Ovary (tissue), 9 donors: ENCODE data around the gene SBF2. TPM values are rescaled to one million over a fixed set of nuclear protein-coding genes. Genes with fewer than 3 reads are reported as not detected.
"Not testable (repeated sequence)": the region's sequence is repeated elsewhere in the genome, so short reads cannot be mapped to it uniquely, and the experiment has no call there.

Experiments used
- DNase-seq, 5 donors: peaks; one replicate each; pipeline ENCODE4 v3.0.0-alpha.2; 2019 to 2020
- H3K27ac ChIP-seq, 2 donors: fragments of 200-600 bp; one replicate each; pipeline versions ENCODE4 v1.5.1 to v1.8.0; 2019 to 2022
- H3K27me3 ChIP-seq: fragments of 200-600 bp; one replicate; pipeline ENCODE4 v1.8.0; 2022
- H3K36me3 ChIP-seq: fragments of 200-600 bp; sonication (generic); one replicate; pipeline ENCODE4 v1.5.1; 2019
- H3K4me1 ChIP-seq: one replicate; pipeline ENCODE4 v1.8.1; 2013; ENCODE audit warnings: mild to moderate bottlenecking, moderate library complexity; ENCODE audit not compliant: insufficient read depth
- H3K4me3 ChIP-seq: fragments of 200-600 bp; sonication (generic); one replicate; pipeline ENCODE4 v1.5.1; 2017
- H3K9me3 ChIP-seq, 2 donors: fragments of 200-600 bp in 1 of 2; sonication (generic) in 1 of 2; one replicate each; pipeline versions ENCODE4 v1.5.1 to v1.8.1; 2013 to 2019; ENCODE audit warnings: mild to moderate bottlenecking in 1 of 2, moderate library complexity in 1 of 2
- CTCF ChIP-seq, 3 donors: fragments of 450-650 bp in 2 of 3; fragments of 200-600 bp in 1 of 3; IDR thresholded peaks; one replicate each; pipeline versions ENCODE4 v1.5.1 to v1.8.0; 2016 to 2022; ENCODE audit warnings: antibody characterized with exemption in 3 of 3, mild to moderate bottlenecking in 1 of 3
- EP300 ChIP-seq: sonication (generic); formaldehyde crosslinking; IDR thresholded peaks from one replicate; pipeline ENCODE4 v1.6.1; 2017; ENCODE audit warnings: antibody characterized with exemption
- POLR2A ChIP-seq: fragments of 450-650 bp; IDR thresholded peaks from one replicate; pipeline ENCODE4 v1.6.1; 2017; ENCODE audit warnings: antibody characterized with exemption, mild to moderate bottlenecking, moderate library complexity
- WGBS, 3 donors: extraction: QIAGEN DNeasy Blood & Tissue Kit in 1 of 3; methylation state at CpG; one replicate each; pipeline versions ENCODE4 v1.1.5 to v1.1.7; 2013 to 2017; 5-methylcytosine and 5-hydroxymethylcytosine counted together
- intact Hi-C, 4 donors: fragments of 100-400 bp; cut with DNase I; formaldehyde crosslinking; loops; one replicate each; pipeline versions ENCODE4 v1.11.0 to v1.15.1; 2022 to 2023
- polyA plus RNA-seq, 2 donors: library from polyadenylated mRNA; stranded (reverse); fragments of 200-250 nt in 1 of 2; fragments of 350-450 nt in 1 of 2; fragmentation: Illumina TruSeq in 1 of 2; extraction: RNeasy Lipid Tissue Mini Kit (QIAGEN cat#74804) in 1 of 2; gene quantifications; one replicate each; pipeline ENCODE4 v1.2.3, GENCODE V29; 2013 to 2014
- total RNA-seq, 7 donors: library from RNA; depleted of rRNA in 2 of 7; stranded (reverse); fragments of >200 nt in 2 of 7; fragmentation: NEBNext Ultra II Directional in 3 of 7; extraction: Animal tissue kit (Norgen Biotek cat#: 25700) in 3 of 7; gene quantifications; one replicate each; pipeline versions ENCODE4 v1.1.0 to v1.2.4, GENCODE V29; 2016 to 2023
- donor health status: DM: no; HTN: no; CAD: no; lungs with moderate emphysema.
- donor health status: DM: no; HTN: no; CAD: no.
- donor health status: Bipolar disorder and iron deficiency.
- donor health status: DM: yes; HTN: yes; CAD: no.
- donor health status: DM: no; HTN: no; CAD: no.
- donor health status: DM: yes; HTN: yes; CAD: no.

The SBF2 gene
- total and polyA plus RNA-seq, 9 donors = 27.4 to 77.5 (median 50.8) TPM

- peaks cover 2% of the 10 kb centered on the region for H3K4me1 ChIP-seq
- H3K4me3 ChIP-seq = no peak overlapping the region
- H3K9me3 ChIP-seq = no peaks in the 10 kb centered on the region
- no peak for DNase-seq
- H3K36me3 ChIP-seq = no peaks in the 10 kb centered on the region
- H3K27me3 ChIP-seq = no peaks in the 10 kb centered on the region
- no peak overlapping the region for H3K27ac ChIP-seq
- intact Hi-C loops = no loop called here
- WGBS, 3 donors = 8 to 41% (median 12%) methylated on average over 3 of the region's 3 CpGs
- TF ChIP-seq EP300 (no peak), CTCF (IDR thresholded peaks at IDR 0.05) (no peak), POLR2A (no peak)
Observed at GRCh38 chr11:10267821-10268220, 26.2 kb downstream of the SBF2 start.

GRCh38 chr11:10265936-10266335 is 28.1 kb downstream of the SBF2 start:
- DNase-seq = no peak
- Histone ChIP-seq H3K4me1 (peaks cover 2% of the 10 kb centered on the region), H3K9me3 (no peaks in the 10 kb centered on the region), H3K36me3 (no peaks in the 10 kb centered on the region), H3K27ac (no peak overlapping the region), H3K4me3 (no peak overlapping the region), H3K27me3 (no peaks in the 10 kb centered on the region)
- intact Hi-C loops = no loop called here
- WGBS, 3 donors = 80 to 96% (median 93%) methylated on average over 3 of the region's 3 CpGs
- TF ChIP-seq CTCF (IDR thresholded peaks at IDR 0.05) (no peak), EP300 (no peak), POLR2A (no peak)

GRCh38 chr11:10264716-10265115 is 29.3 kb downstream of the SBF2 start:
- H3K4me1 ChIP-seq, H3K27ac ChIP-seq, H3K36me3 ChIP-seq, H3K9me3 ChIP-seq, DNase-seq, intact Hi-C loops, H3K4me3 ChIP-seq, H3K27me3 ChIP-seq: not testable (repeated sequence)
- WGBS, 3 donors = 95 to 98% (median 97%) methylated on average over 3 of the region's 3 CpGs

GRCh38 chr11:10263929-10264328 is 30.1 kb downstream of the SBF2 start:
- no peak overlapping the region for H3K27ac ChIP-seq
- intact Hi-C loops = no loop called here
- peaks cover 2% of the 10 kb centered on the region for H3K4me1 ChIP-seq

GRCh38 chr11:10261821-10262220 is 32.2 kb downstream of the SBF2 start:
- Histone ChIP-seq H3K4me1 (peaks cover 4% of the 10 kb centered on the region), H3K27me3 (no peaks in the 10 kb centered on the region), H3K4me3 (no peak overlapping the region), H3K36me3 (no peaks in the 10 kb centered on the region), H3K9me3 (no peaks in the 10 kb centered on the region), H3K27ac (no peak overlapping the region)
- no peak for DNase-seq
- intact Hi-C loops = no loop called here
- TF ChIP-seq POLR2A = no peak
- TF ChIP-seq EP300 = no peak
- TF ChIP-seq CTCF (IDR thresholded peaks at IDR 0.05) = no peak

More at GRCh38 chr11:10263929-10264328, 30.1 kb downstream of the SBF2 start:
- no peak for DNase-seq
- no peaks in the 10 kb centered on the region for H3K36me3 ChIP-seq
- TF ChIP-seq POLR2A (no peak), CTCF (IDR thresholded peaks at IDR 0.05) (no peak), EP300 (no peak)
- no peak overlapping the region for H3K4me3 ChIP-seq
- no peaks in the 10 kb centered on the region for H3K27me3 ChIP-seq
- H3K9me3 ChIP-seq = no peaks in the 10 kb centered on the region
